Neuronal stem cell (in vitro differentiated cells): ENCODE data around the gene PCSK5.

ENCODE experiments used
- DNase-seq: peaks from one replicate; pipeline ENCODE4 v3.0.0-alpha.2; 2013; ENCODE audit warnings: low spot score
- H2AFZ ChIP-seq: one replicate; pipeline ENCODE4 v1.6.1; 2013; ENCODE audit warnings: mild to moderate bottlenecking, low read length, inconsistent platforms
- H2AK5ac ChIP-seq: 2 replicates; pipeline ENCODE4 v1.6.1; 2013; ENCODE audit warnings: low read depth, mild to moderate bottlenecking, inconsistent platforms, low read length, moderate library complexity, mixed read lengths
- H2BK120ac ChIP-seq: 2 replicates; pipeline ENCODE4 v1.6.1; 2013; ENCODE audit warnings: low read depth, mild to moderate bottlenecking, inconsistent platforms, low read length, moderate library complexity, mixed read lengths
- H2BK12ac ChIP-seq: one replicate; pipeline ENCODE4 v1.6.1; 2013; ENCODE audit warnings: low read length, inconsistent platforms
- H2BK15ac ChIP-seq: 2 replicates; pipeline ENCODE4 v1.6.1; 2013; ENCODE audit warnings: mild to moderate bottlenecking, low read length, inconsistent platforms, mixed read lengths
- H2BK5ac ChIP-seq: one replicate; pipeline ENCODE4 v1.6.1; 2013; ENCODE audit warnings: inconsistent platforms, mild to moderate bottlenecking, low read length, moderate library complexity
- H3K14ac ChIP-seq: one replicate; pipeline ENCODE4 v1.6.1; 2013; ENCODE audit warnings: low read length, inconsistent platforms
- H3K18ac ChIP-seq: 2 replicates; pipeline ENCODE4 v1.6.1; 2013; ENCODE audit warnings: low read length, inconsistent platforms
- H3K23ac ChIP-seq: 2 replicates; pipeline ENCODE4 v1.6.1; 2013; ENCODE audit warnings: low read depth, mild to moderate bottlenecking, mixed read lengths, low read length, inconsistent platforms; ENCODE audit not compliant: poor library complexity
- H3K27ac ChIP-seq: replicated peaks from 3 replicates; pipeline ENCODE4 v1.5.1; 2013; ENCODE audit warnings: low read length, inconsistent platforms
- H3K27me3 ChIP-seq, 3 experiments: 2 replicates each; pipeline ENCODE4 v1.6.1; 2013; ENCODE audit warnings: low read length in 3 of 3, mild to moderate bottlenecking in 2 of 3, inconsistent platforms in 1 of 3, low read depth in 1 of 3, mixed read lengths in 1 of 3, moderate library complexity in 1 of 3; ENCODE audit not compliant: control insufficient read depth in 3 of 3, insufficient read depth in 3 of 3
- H3K36me3 ChIP-seq, 2 donors: replicated peaks in 1 of 2; 2 replicates each; pipeline ENCODE4 v1.6.1; 2013; ENCODE audit warnings: low read length in 2 of 2; ENCODE audit not compliant: control insufficient read depth in 2 of 2, insufficient read depth in 2 of 2
- H3K4ac ChIP-seq: 2 replicates; pipeline ENCODE4 v1.6.1; 2013; ENCODE audit warnings: inconsistent platforms, mild to moderate bottlenecking, low read length, moderate library complexity
- H3K4me1 ChIP-seq, 2 donors: 1 replicate in 1 of 2; 2 replicates in 1 of 2; pipeline ENCODE4 v1.6.1; 2013; ENCODE audit warnings: low read length in 2 of 2, low read depth in 1 of 2; ENCODE audit not compliant: control insufficient read depth in 2 of 2, insufficient read depth in 1 of 2
- H3K4me2 ChIP-seq: one replicate; pipeline ENCODE4 v1.6.1; 2013; ENCODE audit warnings: mild to moderate bottlenecking, low read length, inconsistent platforms; ENCODE audit not compliant: insufficient read depth, poor library complexity, severe bottlenecking
- H3K4me3 ChIP-seq, 2 donors: 2 replicates each; pipeline ENCODE4 v1.5.1; 2013; ENCODE audit warnings: low read length in 2 of 2, mild to moderate bottlenecking in 2 of 2, inconsistent platforms in 1 of 2, moderate library complexity in 1 of 2
- H3K79me1 ChIP-seq: one replicate; pipeline ENCODE4 v1.6.1; 2013; ENCODE audit warnings: low read depth, mild to moderate bottlenecking, inconsistent platforms, low read length, moderate library complexity
- H3K9ac ChIP-seq: one replicate; pipeline ENCODE4 v1.6.1; 2013; ENCODE audit warnings: mild to moderate bottlenecking, low read depth, low read length, inconsistent platforms; ENCODE audit not compliant: poor library complexity
- H3K9me3 ChIP-seq, 2 donors: replicated peaks in 1 of 2; 2 replicates each; pipeline versions ENCODE3 to v1.6.1; 2013; ENCODE audit warnings: low read length in 2 of 2, mild to moderate bottlenecking in 2 of 2, inconsistent platforms in 1 of 2, low read depth in 1 of 2, mixed read lengths in 1 of 2, moderate library complexity in 1 of 2; ENCODE audit not compliant: control insufficient read depth in 2 of 2, insufficient read depth in 1 of 2
- H4K8ac ChIP-seq: one replicate; pipeline ENCODE4 v1.6.1; 2013; ENCODE audit warnings: low read depth, mild to moderate bottlenecking, inconsistent platforms, low read length, moderate library complexity
- H4K91ac ChIP-seq: one replicate; pipeline ENCODE4 v1.6.1; 2013; ENCODE audit warnings: low read length, low read depth, mild to moderate bottlenecking, inconsistent platforms; ENCODE audit not compliant: poor library complexity
- WGBS, 2 donors: extraction: QIAGEN DNeasy Blood & Tissue Kit; methylation state at CpG; one replicate each; pipeline ENCODE4 v1.1.7; 2013; ENCODE audit warnings: missing lambda C conversion rate in 2 of 2, mixed read lengths in 1 of 2; ENCODE audit not compliant: insufficient read length in 2 of 2, insufficient replicate concordance in 1 of 2; ENCODE audit errors: extremely low coverage in 2 of 2; 5-methylcytosine and 5-hydroxymethylcytosine counted together

PCSK5 gene

DNA sequence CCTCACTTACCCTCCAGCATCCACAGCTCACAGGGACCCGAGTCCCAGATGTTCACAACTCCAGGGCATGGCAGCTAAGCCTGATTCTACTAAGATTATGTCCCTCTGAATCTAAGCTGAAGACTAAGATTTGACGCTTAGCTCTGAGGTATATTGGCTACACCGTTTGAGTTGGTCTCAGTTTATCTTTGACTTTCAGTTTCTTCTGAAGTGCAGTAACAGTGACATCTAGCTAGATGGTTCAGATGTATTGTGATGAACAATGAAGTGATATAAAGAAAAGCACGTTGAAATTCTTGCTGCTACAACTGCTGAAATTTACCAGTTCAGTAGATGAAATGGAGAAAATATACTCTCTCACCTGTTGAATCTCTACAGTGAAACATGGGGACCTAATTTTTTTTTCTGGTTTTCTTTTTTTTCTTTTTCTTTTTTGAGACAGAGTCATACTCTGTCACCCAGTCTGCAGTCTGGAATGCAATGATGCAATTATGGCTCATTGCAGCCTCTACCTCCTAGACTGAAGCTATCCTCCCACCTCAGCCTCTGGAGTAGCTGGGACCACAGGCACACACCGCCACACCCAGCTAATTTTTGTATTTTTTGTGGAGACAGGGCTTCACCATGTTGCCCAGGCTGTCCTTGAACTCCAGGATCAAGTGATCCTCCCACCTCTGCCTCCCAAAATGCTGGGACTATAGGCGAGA lies 488.0 kb downstream of the PCSK5 start:
- Histone ChIP-seq H2BK15ac (no peak overlapping the region), H3K9me3 (no peaks in the 10 kb centered on the region), H2AK5ac (no peak overlapping the region), H3K4ac (no peak overlapping the region), H3K14ac (no peak overlapping the region), H3K9ac (no peak overlapping the region), H3K4me2 (no peak overlapping the region), H3K23ac (no peak overlapping the region), H3K27ac (no peak overlapping the region), H2BK5ac (no peak overlapping the region), H3K27me3 (no peaks in the 10 kb centered on the region), H3K4me1 (peaks cover 2 to 6% of the 10 kb centered on the region in 2 donors), H3K18ac (no peak overlapping the region), H2BK12ac (no peak overlapping the region), H3K36me3 (no peaks in the 10 kb centered on the region), H4K8ac (no peak overlapping the region), H2AFZ (no peak overlapping the region), H3K4me3 (no peak overlapping the region), H4K91ac (no peak overlapping the region), H3K79me1 (no peaks in the 10 kb centered on the region), H2BK120ac (no peak overlapping the region)
- no CpG with 5 or more reads among the region's 6 CpGs for WGBS, 2 donors
- DNase-seq: no peak

GRCh38 chr9:76379494-76379893 lies 489.0 kb downstream of the PCSK5 start:
- Histone ChIP-seq H3K36me3 (no peaks in the 10 kb centered on the region), H3K14ac (no peak overlapping the region), H3K27ac (no peak overlapping the region), H2AFZ (no peak overlapping the region), H3K79me1 (no peaks in the 10 kb centered on the region), H2BK120ac (no peak overlapping the region), H3K4me2 (no peak overlapping the region), H3K27me3 (no peaks in the 10 kb centered on the region), H3K23ac (no peak overlapping the region), H3K9ac (no peak overlapping the region), H3K4ac (no peak overlapping the region), H2BK5ac (no peak overlapping the region), H4K8ac (no peak overlapping the region), H3K4me1 (peaks cover 2 to 6% of the 10 kb centered on the region in 2 donors), H2BK15ac (no peak overlapping the region), H3K4me3 (no peak overlapping the region), H2BK12ac (no peak overlapping the region), H4K91ac (no peak overlapping the region), H2AK5ac (no peak overlapping the region), H3K9me3 (no peaks in the 10 kb centered on the region), H3K18ac (no peak overlapping the region)
- DNase-seq: no peak
- no CpG with 5 or more reads among the region's 2 CpGs for WGBS, 2 donors

DNA sequence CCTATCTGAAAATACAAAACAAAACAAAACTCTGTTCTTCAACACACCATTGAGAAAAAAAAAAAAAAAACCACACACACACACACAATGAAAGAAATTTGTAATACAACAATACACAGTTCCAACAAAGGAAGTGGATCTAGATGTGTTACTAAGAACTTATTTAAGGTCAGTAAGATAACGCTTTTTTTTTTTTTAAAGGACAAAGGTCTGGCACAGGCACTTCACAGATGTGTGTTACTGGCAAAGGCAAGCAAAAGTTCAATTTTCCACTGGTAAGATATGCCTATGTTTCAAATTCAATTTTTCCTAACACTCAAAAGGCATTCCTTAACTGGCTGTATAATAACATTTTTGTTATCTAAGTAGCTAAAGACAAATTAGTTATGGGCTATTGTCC lies 500.2 kb downstream of the PCSK5 start:
- DNase-seq: no peak
- H3K4ac ChIP-seq: no peak overlapping the region
- H3K4me2 ChIP-seq: no peak overlapping the region
- no peak overlapping the region for H4K8ac ChIP-seq
- no peak overlapping the region for H3K18ac ChIP-seq
- no peak overlapping the region for H2BK15ac ChIP-seq
- peaks cover 0 to 5% of the 10 kb centered on the region in 2 donors for H3K4me1 ChIP-seq
- no peak overlapping the region for H2AFZ ChIP-seq
- H3K27ac ChIP-seq: no peak overlapping the region
- no peak overlapping the region for H2BK12ac ChIP-seq
- no peak overlapping the region for H2BK5ac ChIP-seq
- H3K9ac ChIP-seq: no peak overlapping the region
- no peaks in the 10 kb centered on the region for H3K27me3 ChIP-seq
- no peak overlapping the region for H3K23ac ChIP-seq
- H2BK120ac ChIP-seq: no peak overlapping the region
- peaks cover 3 to 7% of the 10 kb centered on the region in 2 donors for H3K9me3 ChIP-seq
- H3K4me3 ChIP-seq: no peak overlapping the region
- H4K91ac ChIP-seq: no peak overlapping the region
- no peaks in the 10 kb centered on the region for H3K79me1 ChIP-seq
- H3K14ac ChIP-seq: no peak overlapping the region
- WGBS, 2 donors: no CpG with 5 or more reads among the region's 1 CpG
- peaks cover 3 to 44% of the 10 kb centered on the region in 2 donors for H3K36me3 ChIP-seq
- H2AK5ac ChIP-seq: no peak overlapping the region

DNA sequence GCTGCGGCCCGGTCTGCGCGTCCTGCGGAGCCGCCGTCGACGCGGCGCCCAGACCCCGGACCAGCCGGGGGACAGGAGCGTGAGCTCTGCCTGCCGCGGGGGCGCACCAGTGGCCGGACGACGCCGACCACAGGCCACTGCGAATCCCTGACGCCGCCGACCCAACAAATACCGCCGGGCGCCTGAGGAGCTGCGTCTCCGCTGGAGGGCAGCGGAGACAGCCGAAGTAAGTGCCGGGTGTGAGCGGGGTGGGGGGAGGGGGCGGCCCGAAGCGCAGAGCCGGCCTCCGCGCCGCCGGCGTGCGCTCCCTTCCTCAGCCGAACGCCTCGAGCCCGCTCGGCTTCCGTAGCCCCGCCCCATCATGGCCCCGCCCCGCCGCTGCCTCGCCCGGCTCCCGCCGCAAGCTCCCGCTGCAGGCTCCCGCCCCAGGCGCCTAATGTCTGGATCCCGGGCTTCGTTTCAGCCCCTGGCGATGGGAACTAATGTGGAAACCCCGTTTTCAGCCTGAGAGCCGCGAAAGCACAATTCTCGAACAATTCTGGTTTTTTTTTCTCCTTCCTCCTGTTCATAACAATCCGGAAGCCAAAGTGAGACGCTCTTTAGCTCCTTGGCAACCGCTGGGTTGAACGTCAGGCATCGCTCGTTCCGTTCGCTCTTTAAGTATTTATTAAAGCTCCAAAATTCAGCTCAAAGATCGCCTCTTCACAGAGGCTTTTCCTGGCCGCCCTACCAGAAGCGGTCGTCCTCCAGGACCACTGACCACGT lies 503.9 kb downstream of the PCSK5 start, which contains the start of gene RFK:
TSS of gene RFK (minus strand) at position 232 of the 765 bp plus-strand sequence. CDS start 255 bp downstream, outside the sequence.
- H2BK12ac ChIP-seq: no peak within 1 kb of the TSS
- H3K27me3 ChIP-seq: no peaks in the 10 kb centered on the region

More for the DNA sequence above, 503.9 kb downstream of the PCSK5 start, which contains the start of gene RFK:
- Histone ChIP-seq H3K27ac (peak within 1 kb of the TSS; percentile 95), H3K4me2 (peak within 1 kb of the TSS; percentile 81), H3K4me1 (peaks cover 0 to 5% of the 10 kb centered on the region in 2 donors), H3K23ac (peak within 1 kb of the TSS; percentile 92), H2BK5ac (no peak within 1 kb of the TSS), H3K36me3 (peaks cover 0 to 20% of the 10 kb centered on the region in 2 donors), H3K9me3 (peaks cover 3 to 7% of the 10 kb centered on the region in 2 donors), H3K18ac (peak within 1 kb of the TSS; percentile 97), H2AK5ac (no peak within 1 kb of the TSS), H3K4me3 (peak within 1 kb of the TSS; percentile 82 to 98), H4K8ac (peak within 1 kb of the TSS; percentile 100), H2BK120ac (peak within 1 kb of the TSS; percentile 77), H3K4ac (peak within 1 kb of the TSS; percentile 44), H3K9ac (peak within 1 kb of the TSS; percentile 99), H4K91ac (no peak within 1 kb of the TSS), H2AFZ (peak within 1 kb of the TSS; percentile 100), H2BK15ac (peak within 1 kb of the TSS; percentile 96), H3K79me1 (no peaks in the 10 kb centered on the region), H3K14ac (no peak within 1 kb of the TSS)
- WGBS, 2 donors: no CpG with 5 or more reads among the region's 81 CpGs
- peak; percentile 92 for DNase-seq
